PC-9 (cell line): Measurements from ENCODE around the gene TAS1R3. TPM values are rescaled to one million over a fixed set of nuclear protein-coding genes. Genes with fewer than 3 reads are reported as not detected.

Source experiments
- BruUV-seq: library from RNA; stranded (reverse); fragments of 400-500 nt; replicated peaks from 2 replicates; lab custom pipeline; 2021; lab: Mats Ljungman, UMichigan
- CTCF ChIA-PET: fragments of 300-600 bp; sonication (Branson Sonifier 250); formaldehyde crosslinking; loops from one replicate; lab custom pipeline; 2022; ENCODE audit warnings: antibody characterized with exemption; lab: Charles Lee
- POLR2A ChIA-PET: fragments of 300-600 bp; sonication (Branson Sonifier 250); formaldehyde crosslinking; loops from one replicate; lab custom pipeline; 2022; ENCODE audit warnings: antibody characterized with exemption; ENCODE audit not compliant: unreplicated experiment; lab: Charles Lee
- DNase-seq, 2 experiments: peaks; one replicate each; pipeline versions ENCODE4 v3.0.0 to v3.0.0-alpha.2; 2015 to 2022; ENCODE audit warnings: mixed read lengths in 1 of 2
- H2AFZ ChIP-seq: fragments of 200-600 bp; sonication (generic); 2 replicates; pipeline ENCODE4 v1.8.1; 2017; ENCODE audit warnings: antibody characterized with exemption
- H3F3A ChIP-seq: fragments of 200-600 bp; sonication (generic); 2 replicates; pipeline ENCODE4 v1.8.1; 2017; ENCODE audit warnings: antibody characterized with exemption, mild to moderate bottlenecking, low read depth; ENCODE audit not compliant: insufficient read depth
- H3K27ac ChIP-seq: fragments of 200-600 bp; sonication (generic); 2 replicates; pipeline ENCODE4 v1.6.1; 2016; ENCODE audit warnings: mixed run types
- H3K27me3 ChIP-seq: fragments of 200-600 bp; sonication (generic); 2 replicates; pipeline ENCODE4 v1.6.1; 2016; ENCODE audit warnings: low read depth, mixed run types; ENCODE audit not compliant: insufficient read depth
- H3K36me3 ChIP-seq: fragments of 200-600 bp; sonication (generic); 2 replicates; pipeline ENCODE4 v1.6.1; 2016; ENCODE audit warnings: low read depth, mixed run types
- H3K4me1 ChIP-seq: fragments of 200-600 bp; sonication (generic); replicated peaks from 2 replicates; pipeline ENCODE4 v1.6.1; 2016; ENCODE audit warnings: mixed run types; ENCODE audit not compliant: insufficient read depth
- H3K4me2 ChIP-seq: fragments of 200-600 bp; sonication (generic); 2 replicates; pipeline ENCODE4 v1.6.1; 2017; ENCODE audit warnings: mixed run types
- H3K4me3 ChIP-seq: fragments of 200-600 bp; sonication (generic); 2 replicates; pipeline ENCODE4 v1.6.1; 2016; ENCODE audit warnings: mixed run types
- H3K79me2 ChIP-seq: fragments of 200-600 bp; sonication (generic); 2 replicates; pipeline ENCODE4 v1.6.1; 2017; ENCODE audit warnings: low read depth, mixed run types
- H3K9me2 ChIP-seq: fragments of 200-600 bp; sonication (generic); 2 replicates; pipeline ENCODE4 v1.8.1; 2017; ENCODE audit warnings: mild to moderate bottlenecking; ENCODE audit not compliant: insufficient read depth
- H3K9me3 ChIP-seq: fragments of 200-600 bp; sonication (generic); 2 replicates; pipeline ENCODE4 v1.8.1; 2016; ENCODE audit warnings: low read depth; ENCODE audit not compliant: insufficient read depth
- H4K20me1 ChIP-seq: fragments of 200-600 bp; sonication (generic); 2 replicates; pipeline ENCODE4 v1.8.1; 2017; ENCODE audit not compliant: insufficient read depth
- CTCF ChIP-seq: fragments of 200-600 bp; sonication (generic); conservative IDR thresholded peaks from 2 replicates; pipeline ENCODE4 v1.6.1; 2017; ENCODE audit warnings: mixed run types, antibody characterized with exemption, mild to moderate bottlenecking, moderate library complexity
- EZH2 ChIP-seq: fragments of 200-600 bp; sonication (generic); IDR thresholded peaks from 2 replicates; pipeline ENCODE4 v1.8.0; 2017; ENCODE audit warnings: antibody characterized with exemption, low read depth
- intact Hi-C: fragments of 100-400 bp; cut with micrococcal nuclease; formaldehyde crosslinking; loops from one replicate; pipeline ENCODE4 v1.10.0; 2022; ENCODE audit not compliant: unreplicated experiment
- total RNA-seq: library from RNA; stranded (reverse); gene quantifications from 2 replicates; pipeline ENCODE4 v1.2.3, GENCODE V29; 2021

Gene TAS1R3
- total RNA-seq, 1 experiment from 2014 or later: 0.57 TPM

- TF ChIP-seq EZH2 (no peak), CTCF (0 out of 2 replicates have a peak, but pooled peaks have one; percentile 3)
- 0 out of 2 replicates have a peak overlapping the region, but pooled peaks have one; percentile 8 for H3K27ac ChIP-seq
- H3F3A ChIP-seq: peaks cover 18% of the 10 kb centered on the region; the same call in 1 of the 2 replicates
- intact Hi-C loops: loop anchor here (10.0 kb wide), 2 partner anchors 199 to 301 kb away; partner anchors contain the start of gene HES4
- peak; percentile 56 to 88 for DNase-seq
- POLR2A ChIA-PET: interaction anchor here (0.5 to 0.7 kb wide), 3 partner anchors 15 to 391 kb away, joined by 3 to 5 read pairs (median 3); no protein-coding TSS in a partner anchor
- H3K9me3 ChIP-seq: no peaks in the 10 kb centered on the region
- H3K4me2 ChIP-seq: peak overlapping the region; percentile 98
- peaks cover 21% of the 10 kb centered on the region; the same call in 1 of the 2 replicates for H3K79me2 ChIP-seq
- no peaks in the 10 kb centered on the region for H3K36me3 ChIP-seq
- CTCF ChIA-PET: no interaction called here
- H3K4me1 ChIP-seq: peaks cover 36% of the 10 kb centered on the region
- BruUV-seq: no TSS peak
- no peaks in the 10 kb centered on the region for H3K27me3 ChIP-seq
- H3K4me3 ChIP-seq: no peak overlapping the region
- H2AFZ ChIP-seq: no peak overlapping the region
- H3K9me2 ChIP-seq: no peaks in the 10 kb centered on the region
- H4K20me1 ChIP-seq: 0 out of 2 replicates have a peak, but pooled peaks cover 11% of the 10 kb centered on the region
Observed at GRCh38 chr1:1305300-1306069, 25.6 kb upstream of the TAS1R3 start.

GRCh38 chr1:1306070-1306660 lies 24.9 kb upstream of the TAS1R3 start:
- Histone ChIP-seq H3K9me3 (no peaks in the 10 kb centered on the region), H3K36me3 (no peaks in the 10 kb centered on the region), H3F3A (peaks cover 24% of the 10 kb centered on the region; the same call in 1 of the 2 replicates), H3K4me1 (peaks cover 36% of the 10 kb centered on the region), H3K4me3 (no peak overlapping the region), H3K4me2 (peak overlapping the region; percentile 98), H3K27me3 (no peaks in the 10 kb centered on the region), H4K20me1 (peaks cover 18% of the 10 kb centered on the region; the same call in 1 of the 2 replicates), H3K9me2 (no peaks in the 10 kb centered on the region), H3K27ac (no peak overlapping the region), H3K79me2 (peaks cover 21% of the 10 kb centered on the region; the same call in 1 of the 2 replicates), H2AFZ (no peak overlapping the region)
- no peak for DNase-seq
- TF ChIP-seq EZH2: no peak
- TF ChIP-seq CTCF: no peak
- BruUV-seq: no TSS peak
- POLR2A ChIA-PET: no interaction called here
- intact Hi-C loops: loop anchor here (10.0 kb wide), 2 partner anchors 199 to 301 kb away; partner anchors contain the start of gene HES4
- CTCF ChIA-PET: no interaction called here

- H3K4me1 ChIP-seq: peaks cover 36% of the 10 kb centered on the region
Observed at GRCh38 chr1:1306661-1307260, 24.3 kb upstream of the TAS1R3 start.

More at GRCh38 chr1:1306661-1307260, 24.3 kb upstream of the TAS1R3 start:
- TF ChIP-seq EZH2 (no peak), CTCF (no peak)
- Histone ChIP-seq H3K27me3 (no peaks in the 10 kb centered on the region), H2AFZ (no peak overlapping the region), H3K4me3 (peak overlapping the region; percentile 76), H3K4me2 (peak overlapping the region; percentile 98), H3K36me3 (no peaks in the 10 kb centered on the region), H3K9me3 (no peaks in the 10 kb centered on the region), H3K9me2 (no peaks in the 10 kb centered on the region), H3K79me2 (peaks cover 21% of the 10 kb centered on the region; the same call in 1 of the 2 replicates), H3K27ac (no peak overlapping the region), H3F3A (peaks cover 30% of the 10 kb centered on the region; the same call in 1 of the 2 replicates), H4K20me1 (peaks cover 24% of the 10 kb centered on the region)
- BruUV-seq: TSS peak; percentile 14
- no peak for DNase-seq
- ChIA-PET POLR2A (no interaction called here), CTCF (interaction anchor here (0.6 kb wide), 1 partner anchor 114 kb away, joined by 4 read pairs; the partner anchor contains the start of gene ANKRD65)
- intact Hi-C loops: loop anchor here (10.0 kb wide), 2 partner anchors 198 to 302 kb away; partner anchors contain the start of gene HES4
